C4-2B (cell line): Measurements from ENCODE around the gene AKAP3.

ENCODE experiments used
- H3K27ac ChIP-seq: fragments of 450-650 bp; 2 replicates; pipeline ENCODE4 v1.5.1; 2017
- ZFX ChIP-seq: fragments of 450-650 bp; IDR thresholded peaks from 2 replicates; pipeline ENCODE4 v1.6.1; 2017
- TF ChIP-seq, protein P1 (sequence below): fragments of 450-650 bp; conservative IDR thresholded peaks from 2 replicates; pipeline ENCODE4 v1.5.1; 2017; ENCODE audit warnings: mild to moderate bottlenecking

The AKAP3 gene

DNA sequence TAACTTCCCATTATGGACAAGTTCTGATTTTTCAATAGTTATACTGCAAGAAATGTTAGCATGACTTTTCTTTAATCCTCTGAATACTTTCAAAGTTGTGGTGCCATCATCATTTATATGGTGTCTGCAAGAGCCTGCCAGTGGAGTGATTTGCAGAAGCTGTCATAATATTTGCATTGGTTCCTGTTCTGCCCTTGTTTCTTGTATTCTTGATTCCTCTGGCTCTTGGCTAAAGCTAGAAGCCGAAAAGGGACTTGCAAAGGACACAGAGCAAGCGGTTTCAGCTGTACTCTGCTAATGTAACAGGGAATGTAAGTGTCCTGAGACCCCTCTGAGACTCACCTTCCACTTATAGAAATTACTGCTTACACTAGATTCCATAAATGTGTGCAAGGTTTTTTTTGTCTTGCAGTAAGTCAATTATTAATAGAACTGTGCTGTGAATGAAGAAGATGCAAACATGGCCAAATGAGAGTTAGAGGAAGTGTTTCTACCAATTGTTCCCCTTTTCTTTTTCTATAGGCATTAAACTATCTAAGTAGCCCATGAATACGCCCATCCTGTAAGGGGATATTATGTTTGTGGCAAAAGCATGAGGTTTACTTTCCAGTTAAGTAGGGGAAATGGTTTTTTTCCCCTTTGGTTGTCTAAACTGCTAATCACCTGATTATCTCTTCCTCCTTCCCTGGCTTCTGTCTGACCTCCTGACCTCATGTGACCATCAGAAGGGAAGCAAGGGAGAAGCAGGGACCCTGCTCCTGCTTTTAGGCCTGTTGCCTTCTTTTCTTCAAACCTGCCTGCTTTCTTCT lies 81.6 kb downstream of the AKAP3 start:
- no peak overlapping the region for H3K27ac ChIP-seq
- no peak for TF ChIP-seq ZFX
- TF ChIP-seq, protein P1, sequence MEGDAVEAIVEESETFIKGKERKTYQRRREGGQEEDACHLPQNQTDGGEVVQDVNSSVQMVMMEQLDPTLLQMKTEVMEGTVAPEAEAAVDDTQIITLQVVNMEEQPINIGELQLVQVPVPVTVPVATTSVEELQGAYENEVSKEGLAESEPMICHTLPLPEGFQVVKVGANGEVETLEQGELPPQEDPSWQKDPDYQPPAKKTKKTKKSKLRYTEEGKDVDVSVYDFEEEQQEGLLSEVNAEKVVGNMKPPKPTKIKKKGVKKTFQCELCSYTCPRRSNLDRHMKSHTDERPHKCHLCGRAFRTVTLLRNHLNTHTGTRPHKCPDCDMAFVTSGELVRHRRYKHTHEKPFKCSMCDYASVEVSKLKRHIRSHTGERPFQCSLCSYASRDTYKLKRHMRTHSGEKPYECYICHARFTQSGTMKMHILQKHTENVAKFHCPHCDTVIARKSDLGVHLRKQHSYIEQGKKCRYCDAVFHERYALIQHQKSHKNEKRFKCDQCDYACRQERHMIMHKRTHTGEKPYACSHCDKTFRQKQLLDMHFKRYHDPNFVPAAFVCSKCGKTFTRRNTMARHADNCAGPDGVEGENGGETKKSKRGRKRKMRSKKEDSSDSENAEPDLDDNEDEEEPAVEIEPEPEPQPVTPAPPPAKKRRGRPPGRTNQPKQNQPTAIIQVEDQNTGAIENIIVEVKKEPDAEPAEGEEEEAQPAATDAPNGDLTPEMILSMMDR = no peak

- no peak overlapping the region for H3K27ac ChIP-seq
- TF ChIP-seq ZFX = no peak
- TF ChIP-seq, protein P1 = no peak
Observed at GRCh38 chr12:4566474-4566873, 82.4 kb downstream of the AKAP3 start.
